ENCODE data around the gene FLT4. TPM values are rescaled to one million over a fixed set of nuclear protein-coding genes. Genes with fewer than 3 reads are reported as not detected.

Gene FLT4
- total and polyA plus RNA-seq, 9 of the 15 experiments (the other 6 are each of a cell fraction or from before 2014, with no cell fraction given): 0.01 to 0.42 (median 0.14) TPM; not detected in 2

DNA sequence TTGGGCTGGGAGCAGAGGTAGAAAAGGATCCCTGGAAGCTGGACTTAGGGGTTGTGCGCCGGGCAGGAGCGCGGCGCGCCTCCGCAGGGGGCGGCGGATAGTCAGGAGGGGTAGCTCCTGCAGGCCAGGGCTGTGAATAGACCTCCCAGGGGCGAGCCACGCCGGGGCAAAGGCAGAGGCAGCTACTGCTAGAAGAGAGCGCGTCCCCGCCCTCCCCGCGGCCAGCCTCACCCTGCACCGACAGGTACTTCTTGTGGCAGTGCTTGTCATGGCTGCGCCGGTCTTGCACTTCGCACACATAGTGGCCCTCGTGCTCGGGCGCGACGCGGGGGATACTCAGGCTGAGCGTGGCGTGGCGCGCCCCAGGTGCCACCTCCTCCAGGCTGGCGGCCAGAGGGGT, 28.1 kb downstream of the FLT4 start:
- FAIRE-seq (no peak), DNase-seq (ENCODE audit: extremely low read depth in 1 of 4, low spot score in 3 of 4) (no peak), ATAC-seq (no peak)
- in situ Hi-C loops (cut with MboI): no loop called here
- Histone ChIP-seq H2AFZ (ENCODE audit: low read depth, low read length) (no peak overlapping the region), H3K79me2 (ENCODE audit: control insufficient read depth, insufficient read depth, low read length) (no peaks in the 10 kb centered on the region), H3K9me1 (ENCODE audit: control insufficient read depth, insufficient read depth, low read length) (no peaks in the 10 kb centered on the region), H3K27me3 (ENCODE audit: control insufficient read depth in 2 of 2, insufficient read depth in 2 of 2, low read length in 2 of 2) (peaks cover 6 to 43% of the 10 kb centered on the region in 2 experiments), H3K9me3 (replicated peaks; ENCODE audit: control insufficient read depth, insufficient read depth, low read depth, low read length) (no peaks in the 10 kb centered on the region), H3K4me3 (no peak overlapping the region), H3K27ac (ENCODE audit: extremely low read depth, low read depth, low read length) (no peak overlapping the region), H3K9ac (ENCODE audit: insufficient read depth in 1 of 2, low read depth in 2 of 2, low read length in 2 of 2) (no peak overlapping the region), H3K4me2 (ENCODE audit: insufficient read depth, low read length) (no peak overlapping the region), H3K4me1 (replicated peaks in 1 of 2; ENCODE audit: control insufficient read depth in 2 of 2, insufficient read depth in 2 of 2, low read length in 2 of 2) (peaks cover 0 to 35% of the 10 kb centered on the region in 2 experiments; a peak in 2 of 5 replicates), H3K36me3 (ENCODE audit: control insufficient read depth, insufficient read depth, low read length) (no peaks in the 10 kb centered on the region), H4K20me1 (replicated peaks; ENCODE audit: control insufficient read depth, insufficient read depth, low read length) (no peaks in the 10 kb centered on the region)
- BruUV-seq (replicated peaks): no TSS peak
- ChIA-PET CTCF (ENCODE audit: low intra/inter-chr PET ratio) (no interaction called here), POLR2A (interaction anchor here (0.6 kb wide), 1 partner anchor 9 kb away, joined by 3 read pairs; no protein-coding TSS in a partner anchor)
- TF ChIP-seq, protein P1, sequence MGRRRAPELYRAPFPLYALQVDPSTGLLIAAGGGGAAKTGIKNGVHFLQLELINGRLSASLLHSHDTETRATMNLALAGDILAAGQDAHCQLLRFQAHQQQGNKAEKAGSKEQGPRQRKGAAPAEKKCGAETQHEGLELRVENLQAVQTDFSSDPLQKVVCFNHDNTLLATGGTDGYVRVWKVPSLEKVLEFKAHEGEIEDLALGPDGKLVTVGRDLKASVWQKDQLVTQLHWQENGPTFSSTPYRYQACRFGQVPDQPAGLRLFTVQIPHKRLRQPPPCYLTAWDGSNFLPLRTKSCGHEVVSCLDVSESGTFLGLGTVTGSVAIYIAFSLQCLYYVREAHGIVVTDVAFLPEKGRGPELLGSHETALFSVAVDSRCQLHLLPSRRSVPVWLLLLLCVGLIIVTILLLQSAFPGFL (CRISPR knock-in tag; IDR thresholded peaks at IDR 0.05): no peak
- TF ChIP-seq ZFP36 (IDR thresholded peaks at IDR 0.05; ENCODE audit: low read depth, low read length, partially characterized antibody): peak; percentile 35
- WGBS (ENCODE audit: insufficient coverage, low coverage, missing lambda C conversion rate): 36% methylated on average over 27 of the region's 32 CpGs
- intact Hi-C loops (cut with micrococcal nuclease): no loop called here

DNA sequence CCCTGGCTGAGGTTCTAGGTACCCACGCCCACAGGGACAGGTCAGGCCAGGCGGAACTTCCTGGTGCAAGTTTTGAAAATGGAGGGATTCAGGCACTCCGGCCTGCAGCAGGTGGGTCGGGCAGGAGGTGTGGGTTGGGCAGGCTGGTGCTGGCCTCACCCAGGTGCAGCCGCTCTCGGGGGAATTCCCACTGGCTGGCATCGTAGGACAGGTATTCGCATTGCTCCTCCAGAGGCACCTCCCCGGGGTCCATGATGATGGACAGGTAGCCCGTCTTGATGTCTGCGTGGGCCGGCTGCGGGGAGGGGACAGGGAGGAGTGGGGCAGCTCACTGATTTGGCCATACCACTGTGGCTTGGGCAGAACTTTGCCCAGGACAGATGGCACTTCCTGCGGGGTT, 29.4 kb downstream of the FLT4 start:
- CTCF ChIA-PET (ENCODE audit: low intra/inter-chr PET ratio): no interaction called here
- POLR2A ChIA-PET: no interaction called here
- no peaks in the 10 kb centered on the region for H3K79me2 ChIP-seq (ENCODE audit: control insufficient read depth, insufficient read depth, low read length)
- no peak overlapping the region for H3K4me2 ChIP-seq (ENCODE audit: insufficient read depth, low read length)
- intact Hi-C loops (cut with micrococcal nuclease): no loop called here
- H4K20me1 ChIP-seq (replicated peaks; ENCODE audit: control insufficient read depth, insufficient read depth, low read length): no peaks in the 10 kb centered on the region
- no TSS peak for BruUV-seq (replicated peaks)
- FAIRE-seq: no peak
- no peaks in the 10 kb centered on the region for H3K9me3 ChIP-seq (replicated peaks; ENCODE audit: control insufficient read depth, insufficient read depth, low read depth, low read length)
- in situ Hi-C loops (cut with MboI): no loop called here
- H3K36me3 ChIP-seq (ENCODE audit: control insufficient read depth, insufficient read depth, low read length): no peaks in the 10 kb centered on the region
- no peak overlapping the region for H2AFZ ChIP-seq (ENCODE audit: low read depth, low read length)
- no peaks in the 10 kb centered on the region for H3K9me1 ChIP-seq (ENCODE audit: control insufficient read depth, insufficient read depth, low read length)
- H3K27me3 ChIP-seq (ENCODE audit: control insufficient read depth in 2 of 2, insufficient read depth in 2 of 2, low read length in 2 of 2): peaks cover 6 to 41% of the 10 kb centered on the region in 2 experiments
- ATAC-seq: no peak
- 4% methylated on average over 11 of the region's 14 CpGs for WGBS (ENCODE audit: insufficient coverage, low coverage, missing lambda C conversion rate)
- no peak for DNase-seq (ENCODE audit: extremely low read depth in 1 of 4, low spot score in 3 of 4)
- no peak overlapping the region for H3K4me3 ChIP-seq
- no peak overlapping the region for H3K27ac ChIP-seq (ENCODE audit: extremely low read depth, low read depth, low read length)
- H3K4me1 ChIP-seq (replicated peaks in 1 of 2; ENCODE audit: control insufficient read depth in 2 of 2, insufficient read depth in 2 of 2, low read length in 2 of 2): peaks cover 0 to 37% of the 10 kb centered on the region in 2 experiments; a peak in 2 of 5 replicates
- TF ChIP-seq ZNF23 (CRISPR knock-in tag; IDR thresholded peaks at IDR 0.05) (no peak), CXXC5 (CRISPR knock-in tag; IDR thresholded peaks at IDR 0.05) (no peak), RUNX1 (IDR thresholded peaks at IDR 0.05; ENCODE audit: low read depth) (no peak), SRF (CRISPR knock-in tag; IDR thresholded peaks at IDR 0.05) (no peak), ZNF408 (CRISPR knock-in tag; IDR thresholded peaks at IDR 0.05; ENCODE audit: low read depth) (no peak), HDAC3 (IDR thresholded peaks at IDR 0.05; ENCODE audit: borderline replicate concordance, partially characterized antibody) (no peak), ATF1 (CRISPR knock-in tag; IDR thresholded peaks at IDR 0.05) (no peak), ATF1 (tag; IDR thresholded peaks at IDR 0.05) (no peak)
- TF ChIP-seq, protein P2, sequence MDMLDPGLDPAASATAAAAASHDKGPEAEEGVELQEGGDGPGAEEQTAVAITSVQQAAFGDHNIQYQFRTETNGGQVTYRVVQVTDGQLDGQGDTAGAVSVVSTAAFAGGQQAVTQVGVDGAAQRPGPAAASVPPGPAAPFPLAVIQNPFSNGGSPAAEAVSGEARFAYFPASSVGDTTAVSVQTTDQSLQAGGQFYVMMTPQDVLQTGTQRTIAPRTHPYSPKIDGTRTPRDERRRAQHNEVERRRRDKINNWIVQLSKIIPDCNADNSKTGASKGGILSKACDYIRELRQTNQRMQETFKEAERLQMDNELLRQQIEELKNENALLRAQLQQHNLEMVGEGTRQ (CRISPR knock-in tag; IDR thresholded peaks at IDR 0.05): no peak
- TF ChIP-seq, protein P3, sequence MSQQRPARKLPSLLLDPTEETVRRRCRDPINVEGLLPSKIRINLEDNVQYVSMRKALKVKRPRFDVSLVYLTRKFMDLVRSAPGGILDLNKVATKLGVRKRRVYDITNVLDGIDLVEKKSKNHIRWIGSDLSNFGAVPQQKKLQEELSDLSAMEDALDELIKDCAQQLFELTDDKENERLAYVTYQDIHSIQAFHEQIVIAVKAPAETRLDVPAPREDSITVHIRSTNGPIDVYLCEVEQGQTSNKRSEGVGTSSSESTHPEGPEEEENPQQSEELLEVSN (IDR thresholded peaks at IDR 0.05; ENCODE audit: borderline replicate concordance in 1 of 2, extremely low read depth in 1 of 2, insufficient read depth in 1 of 2, insufficient read length in 1 of 2, low read depth in 1 of 2, low read length in 1 of 2, poor library complexity in 1 of 2, severe bottlenecking in 1 of 2): no peak
- H3K9ac ChIP-seq (ENCODE audit: insufficient read depth in 1 of 2, low read depth in 2 of 2, low read length in 2 of 2): no peak overlapping the region
